ENCODE data around the gene EPHB2. TPM values are rescaled to one million over a fixed set of nuclear protein-coding genes. Genes with fewer than 3 reads are reported as not detected.

EPHB2 gene

DNA sequence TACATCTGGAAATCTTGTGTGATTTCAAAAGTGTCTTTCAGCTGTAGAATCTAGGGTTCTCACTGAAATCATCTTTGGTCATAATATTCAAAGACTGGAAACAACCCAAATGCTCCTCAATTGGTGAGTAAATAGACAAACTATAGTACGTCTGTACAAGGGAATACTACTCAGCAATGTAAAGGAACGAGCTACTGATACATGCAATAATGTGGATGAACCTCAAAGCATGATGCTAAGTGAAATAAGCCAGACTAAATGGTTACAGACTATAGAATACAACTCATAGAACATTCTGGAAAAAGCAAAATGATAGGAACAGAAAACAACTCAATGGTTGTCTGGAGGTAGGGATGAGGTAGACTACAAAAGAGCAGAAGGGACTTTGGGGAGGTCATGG lies 259.5 kb downstream of the EPHB2 start:
- Histone ChIP-seq H2BK120ac (ENCODE audit: low read depth, low read length) (no peak overlapping the region), H3K4me1 (ENCODE audit: control insufficient read depth, insufficient read depth, low read depth, low read length) (no peaks in the 10 kb centered on the region), H3K27ac (ENCODE audit: low read length, poor library complexity, severe bottlenecking) (no peak overlapping the region), H3K9ac (ENCODE audit: low read length) (no peak overlapping the region), H2BK15ac (ENCODE audit: low read depth, poor library complexity, severe bottlenecking) (no peak overlapping the region), H2AFZ (ENCODE audit: low read depth, low read length) (no peak overlapping the region), H3K18ac (ENCODE audit: low read depth in 1 of 2, low read length in 2 of 2) (no peak overlapping the region), H3K14ac (ENCODE audit: low read length in 2 of 2) (no peak overlapping the region), H2BK5ac (ENCODE audit: low read depth, low read length, poor library complexity, severe bottlenecking) (no peak overlapping the region), H3K79me1 (replicated peaks; ENCODE audit: low read length, poor library complexity, severe bottlenecking) (no peaks in the 10 kb centered on the region), H3K27me3 (ENCODE audit: control insufficient read depth in 1 of 2, insufficient read depth in 1 of 2, low read length in 2 of 2) (peaks cover 32 to 70% of the 10 kb centered on the region in 2 experiments), H3K23ac (ENCODE audit: low read length in 2 of 2) (no peak overlapping the region), H3K4me3 (ENCODE audit: insufficient read depth in 1 of 2, low read depth in 1 of 2, low read length in 2 of 2) (no peak overlapping the region), H3K4ac (ENCODE audit: low read depth in 1 of 2, low read length in 2 of 2) (no peak overlapping the region), H3K9me3 (ENCODE audit: control insufficient read depth, low read length) (peaks cover 14% of the 10 kb centered on the region), H3K4me2 (ENCODE audit: low read length, poor library complexity, severe bottlenecking) (no peak overlapping the region), H2BK12ac (ENCODE audit: low read length in 2 of 2) (no peak overlapping the region), H2AK5ac (ENCODE audit: low read length, severe bottlenecking) (no peak overlapping the region), H4K8ac (ENCODE audit: low read length) (no peak overlapping the region), H4K91ac (ENCODE audit: low read length) (no peak overlapping the region), H3K36me3 (ENCODE audit: control insufficient read depth in 1 of 2, insufficient read depth in 2 of 2, low read depth in 1 of 2, low read length in 2 of 2) (no peaks in the 10 kb centered on the region)
- no peak for DNase-seq
- 100% methylated on average over 1 of the region's 2 CpGs for WGBS

Small RNA genes lying within 50 kb of the gene (small RNA-seq; reads per million reads assigned to genes)
- gene MIR4253 (ENCODE audit: low read depth) (not detected), gene MIR4684 (ENCODE audit: low read depth) (not detected)

All from mesenchymal stem cell (in vitro differentiated cells and primary cell).